B cell (primary cell): ENCODE measurements around the gene CCBE1. TPM values are rescaled to one million over a fixed set of nuclear protein-coding genes. Genes with fewer than 3 reads are reported as not detected.

Experiments used
- ATAC-seq: fragments of 200-7000 bp; cut with Tn5 transposase; one replicate; pipeline ENCODE4 v1.10.0; 2021; ENCODE audit warnings: low read depth, mild to moderate bottlenecking, moderate number of reproducible peaks, moderate library complexity
- CTCF ChIA-PET: fragments of 350-600 bp; sonication (Branson Sonifier 250); formaldehyde crosslinking; loops from one replicate; lab custom pipeline; 2021; ENCODE audit warnings: antibody characterized with exemption, inconsistent platforms; lab: Charles Lee
- POLR2A ChIA-PET: fragments of 350-600 bp; sonication (Branson Sonifier 250); formaldehyde crosslinking; loops from one replicate; lab custom pipeline; 2021; ENCODE audit warnings: antibody characterized with exemption; lab: Charles Lee
- DNase-seq: peaks from one replicate; pipeline ENCODE4 v3.0.0; 2013
- H2AFZ ChIP-seq: 2 replicates; pipeline ENCODE4 v1.6.1; 2012; ENCODE audit warnings: mild to moderate bottlenecking, low read depth, low read length; ENCODE audit not compliant: insufficient read depth, poor library complexity, severe bottlenecking
- H3K27ac ChIP-seq, 2 donors: 1 replicate in 1 of 2; 2 replicates in 1 of 2; pipeline ENCODE4 v1.5.1; 2012 to 2013; ENCODE audit warnings: low read length in 2 of 2, mild to moderate bottlenecking in 2 of 2, moderate library complexity in 1 of 2
- H3K27me3 ChIP-seq, 4 experiments: fragments of 200-600 bp in 1 of 4; sonication (generic) in 1 of 4; replicated peaks in 1 of 4; 1 replicate in 2 of 4; 2 replicates in 2 of 4; pipeline versions ENCODE4 v1.6.1 to v1.7.0; 2013 to 2016; ENCODE audit warnings: low read length in 3 of 4, mild to moderate bottlenecking in 2 of 4, mixed read lengths in 1 of 4, moderate library complexity in 1 of 4; ENCODE audit not compliant: insufficient read depth in 4 of 4, control insufficient read depth in 3 of 4; ENCODE audit errors: control extremely low read depth in 1 of 4
- H3K36me3 ChIP-seq, 2 experiments: replicated peaks in 1 of 2; 1 replicate in 1 of 2; 2 replicates in 1 of 2; pipeline versions ENCODE4 v1.6.1 to v1.7.1; 2013; ENCODE audit warnings: low read length in 1 of 2; ENCODE audit not compliant: insufficient read depth in 2 of 2, control insufficient read depth in 1 of 2; ENCODE audit errors: control extremely low read depth in 1 of 2, extremely low read depth in 1 of 2
- H3K4me1 ChIP-seq, 2 donors: fragments of 200-600 bp in 1 of 2; sonication (generic) in 1 of 2; 1 replicate in 1 of 2; 2 replicates in 1 of 2; pipeline versions ENCODE4 v1.5.1 to v1.6.1; 2013 to 2017; ENCODE audit warnings: low read length in 2 of 2; ENCODE audit not compliant: control insufficient read depth in 2 of 2, insufficient read depth in 2 of 2
- H3K4me2 ChIP-seq: replicated peaks from 2 replicates; pipeline ENCODE3; 2012; ENCODE audit warnings: mild to moderate bottlenecking, low read depth, low read length; ENCODE audit not compliant: poor library complexity, severe bottlenecking
- H3K4me3 ChIP-seq, 5 experiments: fragments of 200-600 bp in 1 of 5; sonication (generic) in 1 of 5; 1 replicate in 3 of 5; 2 replicates in 2 of 5; pipeline versions ENCODE4 v1.5.1 to v1.7.0; 2011 to 2016; ENCODE audit warnings: low read length in 4 of 5, mild to moderate bottlenecking in 4 of 5, low read depth in 2 of 5, control low read depth in 1 of 5, moderate library complexity in 1 of 5; ENCODE audit not compliant: insufficient read depth in 1 of 5; ENCODE audit errors: control extremely low read depth in 1 of 5, extremely low read depth in 1 of 5
- H3K79me2 ChIP-seq: fragments of 200-600 bp; sonication (generic); one replicate; pipeline ENCODE4 v1.6.0; 2016; ENCODE audit warnings: low read length; ENCODE audit not compliant: control insufficient read depth, insufficient read depth
- H3K9ac ChIP-seq: fragments of 200-600 bp; sonication (generic); 2 replicates; pipeline ENCODE4 v1.6.1; 2017; ENCODE audit warnings: mild to moderate bottlenecking, low read length, moderate library complexity
- H3K9me3 ChIP-seq, 3 donors: one replicate each; pipeline versions ENCODE4 v1.6.1 to v1.7.1; 2013; ENCODE audit warnings: low read length in 2 of 3; ENCODE audit not compliant: control insufficient read depth in 2 of 3, insufficient read depth in 1 of 3; ENCODE audit errors: control extremely low read depth in 1 of 3
- H4K20me1 ChIP-seq: 2 replicates; pipeline ENCODE4 v1.6.0; 2012; ENCODE audit warnings: mild to moderate bottlenecking, low read length; ENCODE audit not compliant: insufficient read depth, control insufficient read depth, poor library complexity, severe bottlenecking
- H3K27ac Mint-ChIP-seq: one replicate; pipeline ENCODE4 v1.8.0; 2021; ENCODE audit warnings: mixed read lengths
- H3K27me3 Mint-ChIP-seq: one replicate; pipeline ENCODE4 v1.8.0; 2021; ENCODE audit warnings: mixed read lengths
- H3K4me1 Mint-ChIP-seq: one replicate; pipeline ENCODE4 v1.8.0; 2021; ENCODE audit warnings: mixed read lengths
- H3K4me3 Mint-ChIP-seq: one replicate; pipeline ENCODE4 v1.8.0; 2021; ENCODE audit warnings: mixed read lengths
- H3K9me3 Mint-ChIP-seq: one replicate; pipeline ENCODE4 v1.8.0; 2022; ENCODE audit warnings: mixed read lengths; ENCODE audit not compliant: insufficient read depth
- CTCF ChIP-seq: fragments of 200-600 bp; IDR thresholded peaks from one replicate; pipeline ENCODE4 v1.8.0; 2022; ENCODE audit warnings: antibody characterized with exemption, mild to moderate bottlenecking
- EZH2 ChIP-seq: IDR thresholded peaks from 2 replicates; pipeline ENCODE4 v1.6.1; 2012; ENCODE audit warnings: borderline replicate concordance, low read depth, mild to moderate bottlenecking, moderate library complexity, low read length; ENCODE audit not compliant: insufficient read depth, poor library complexity, severe bottlenecking
- WGBS: methylation state at CpG from one replicate; pipeline ENCODE4 v1.1.5; 2013; ENCODE audit warnings: missing lambda C conversion rate; ENCODE audit not compliant: insufficient coverage; 5-methylcytosine and 5-hydroxymethylcytosine counted together
- intact Hi-C: fragments of 100-400 bp; cut with micrococcal nuclease; formaldehyde crosslinking; loops from one replicate; pipeline ENCODE4 v1.10.0; 2022
- polyA plus RNA-seq: library from polyadenylated mRNA; depleted of rRNA; stranded (reverse); fragments of >200 nt; gene quantifications from 2 replicates; pipeline ENCODE4 v1.2.3, GENCODE V29; 2012
- total RNA-seq, 2 donors: library from RNA; stranded (reverse); fragments of 120-200 nt in 1 of 2; gene quantifications; 1 replicate in 1 of 2; 2 replicates in 1 of 2; pipeline versions ENCODE4 v1.2.3 to v1.2.4, GENCODE V29; 2013 to 2022

CCBE1 gene
- total and polyA plus RNA-seq, 2 donors (not counting 1 experiment from before 2014, with no cell fraction given), result not detected

- H2AFZ ChIP-seq, result no peak overlapping the region
- ATAC-seq (no peak), DNase-seq (no peak)
- intact Hi-C loops, result no loop called here
- H3K4me3 ChIP-seq, result no peak overlapping the region
- no peak overlapping the region for H3K27ac ChIP-seq
- Mint-ChIP-seq H3K4me1 (no peaks in the 10 kb centered on the region), H3K27ac (no peak overlapping the region), H3K4me3 (no peak overlapping the region), H3K27me3 (peaks cover 13% of the 10 kb centered on the region), H3K9me3 (no peaks in the 10 kb centered on the region)
- H3K36me3 ChIP-seq, result no peaks in the 10 kb centered on the region
- H3K27me3 ChIP-seq, result no peaks in the 10 kb centered on the region
- ChIA-PET POLR2A (no interaction called here), CTCF (no interaction called here)
- peaks cover 0 to 7% (median 0%) of the 10 kb centered on the region in 3 donors for H3K9me3 ChIP-seq
- H3K4me1 ChIP-seq, result no peaks in the 10 kb centered on the region
- TF ChIP-seq CTCF (no peak), EZH2 (no peak)
- H3K79me2 ChIP-seq, result no peaks in the 10 kb centered on the region
- no peaks in the 10 kb centered on the region for H4K20me1 ChIP-seq
- H3K9ac ChIP-seq, result no peak overlapping the region
- WGBS, result 79% methylated on average over 2 of the region's 3 CpGs
- H3K4me2 ChIP-seq, result no peak overlapping the region
Observed at GRCh38 chr18:59563176-59563785, 133.9 kb downstream of the CCBE1 start.

- peaks cover 0 to 7% (median 0%) of the 10 kb centered on the region in 3 donors for H3K9me3 ChIP-seq
- H3K4me1 Mint-ChIP-seq, result no peaks in the 10 kb centered on the region
- no peak for TF ChIP-seq CTCF
- TF ChIP-seq EZH2, result no peak
- no peak overlapping the region for H3K4me3 ChIP-seq
- peaks cover 4% of the 10 kb centered on the region for H3K9me3 Mint-ChIP-seq
- H3K27ac Mint-ChIP-seq, result no peak overlapping the region
- H2AFZ ChIP-seq, result no peak overlapping the region
- H3K4me1 ChIP-seq, result no peaks in the 10 kb centered on the region
- peaks cover 13% of the 10 kb centered on the region for H3K27me3 Mint-ChIP-seq
- no peak overlapping the region for H3K4me3 Mint-ChIP-seq
- H4K20me1 ChIP-seq, result no peaks in the 10 kb centered on the region
- no peak overlapping the region for H3K4me2 ChIP-seq
- H3K27ac ChIP-seq, result no peak overlapping the region
- DNase-seq, result no peak
- no peak overlapping the region for H3K9ac ChIP-seq
- ATAC-seq, result no peak
- intact Hi-C loops, result no loop called here
- POLR2A ChIA-PET, result no interaction called here
- H3K36me3 ChIP-seq, result no peaks in the 10 kb centered on the region
- CTCF ChIA-PET, result no interaction called here
- no peaks in the 10 kb centered on the region for H3K27me3 ChIP-seq
- 87% methylated on average over 3 of the region's 6 CpGs for WGBS
- H3K79me2 ChIP-seq, result no peaks in the 10 kb centered on the region
Observed at GRCh38 chr18:59562751-59563150, 134.5 kb downstream of the CCBE1 start.
